GM18517 (cell line): ENCODE results near the gene ASXL1.

ENCODE experiments used
- ATAC-seq: cut with Tn5 transposase; IDR thresholded peaks from one replicate; pipeline ENCODE4 v1.9.1; 2021; ENCODE audit warnings: mild to moderate bottlenecking, moderate library complexity; ENCODE audit not compliant: unreplicated experiment

ASXL1 gene

GRCh38 chr20:32450484-32451061 is 92.4 kb downstream of the ASXL1 start:
- ATAC-seq: no peak

GRCh38 chr20:32451340-32451681 is 93.2 kb downstream of the ASXL1 start:
- no peak for ATAC-seq

GRCh38 chr20:32451682-32452461 is 93.7 kb downstream of the ASXL1 start:
- ATAC-seq: no peak

GRCh38 chr20:32452776-32453466 is 94.8 kb downstream of the ASXL1 start:
- no peak for ATAC-seq

- ATAC-seq: no peak
Measured at GRCh38 chr20:32453467-32454163, 95.5 kb downstream of the ASXL1 start.

- ATAC-seq: no peak
Measured at GRCh38 chr20:32454164-32455145, 96.3 kb downstream of the ASXL1 start.

- ATAC-seq: no peak
Measured at GRCh38 chr20:32455171-32455900, 97.2 kb downstream of the ASXL1 start.

- ATAC-seq: no peak
Measured at GRCh38 chr20:32455901-32456701, 98.0 kb downstream of the ASXL1 start.

- ATAC-seq: no peak
Measured at GRCh38 chr20:32456869-32457478, 98.8 kb downstream of the ASXL1 start.

- ATAC-seq: no peak
Measured at GRCh38 chr20:32457479-32457986, 99.4 kb downstream of the ASXL1 start.

GRCh38 chr20:32458061-32458836 is 100.1 kb downstream of the ASXL1 start:
- no peak for ATAC-seq

- no peak for ATAC-seq
Measured at GRCh38 chr20:32458837-32459220, 100.7 kb downstream of the ASXL1 start.

- ATAC-seq: no peak
Measured at GRCh38 chr20:32460231-32460630, 102.1 kb downstream of the ASXL1 start.

- ATAC-seq: no peak
Measured at GRCh38 chr20:32460683-32461320, 102.7 kb downstream of the ASXL1 start.

GRCh38 chr20:32461836-32462600 is 103.9 kb downstream of the ASXL1 start:
- no peak for ATAC-seq

- ATAC-seq: no peak
Measured at GRCh38 chr20:32462900-32463641, 104.9 kb downstream of the ASXL1 start.
